ENCODE data around the gene SLC16A11.
"Not testable (repeated sequence)": the region's sequence is repeated elsewhere in the genome, so short reads cannot be mapped to it uniquely, and the experiment has no call there.

SLC16A11 gene

DNA sequence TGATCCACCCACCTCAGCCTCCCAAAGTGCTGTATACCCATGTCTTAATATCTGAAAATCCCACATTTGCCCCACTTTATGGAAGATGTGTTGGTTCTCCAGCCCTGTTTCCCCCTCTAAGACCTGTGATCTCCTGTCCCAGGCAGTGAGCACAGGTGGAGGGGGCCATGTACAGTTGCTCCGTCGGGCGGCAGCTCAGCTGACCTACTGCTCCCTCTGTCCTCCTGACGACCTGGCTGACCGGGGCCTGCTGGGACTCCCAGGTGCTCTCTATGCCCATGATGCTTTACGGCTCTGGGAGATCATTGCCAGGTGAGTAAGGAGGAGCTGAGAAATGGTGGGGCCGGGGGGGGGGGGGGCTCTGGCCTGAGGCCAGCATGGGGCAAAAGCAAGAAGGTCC lies 38.2 kb downstream of the SLC16A11 start:
- DNase-seq (ENCODE audit: low read depth), result no peak

DNA sequence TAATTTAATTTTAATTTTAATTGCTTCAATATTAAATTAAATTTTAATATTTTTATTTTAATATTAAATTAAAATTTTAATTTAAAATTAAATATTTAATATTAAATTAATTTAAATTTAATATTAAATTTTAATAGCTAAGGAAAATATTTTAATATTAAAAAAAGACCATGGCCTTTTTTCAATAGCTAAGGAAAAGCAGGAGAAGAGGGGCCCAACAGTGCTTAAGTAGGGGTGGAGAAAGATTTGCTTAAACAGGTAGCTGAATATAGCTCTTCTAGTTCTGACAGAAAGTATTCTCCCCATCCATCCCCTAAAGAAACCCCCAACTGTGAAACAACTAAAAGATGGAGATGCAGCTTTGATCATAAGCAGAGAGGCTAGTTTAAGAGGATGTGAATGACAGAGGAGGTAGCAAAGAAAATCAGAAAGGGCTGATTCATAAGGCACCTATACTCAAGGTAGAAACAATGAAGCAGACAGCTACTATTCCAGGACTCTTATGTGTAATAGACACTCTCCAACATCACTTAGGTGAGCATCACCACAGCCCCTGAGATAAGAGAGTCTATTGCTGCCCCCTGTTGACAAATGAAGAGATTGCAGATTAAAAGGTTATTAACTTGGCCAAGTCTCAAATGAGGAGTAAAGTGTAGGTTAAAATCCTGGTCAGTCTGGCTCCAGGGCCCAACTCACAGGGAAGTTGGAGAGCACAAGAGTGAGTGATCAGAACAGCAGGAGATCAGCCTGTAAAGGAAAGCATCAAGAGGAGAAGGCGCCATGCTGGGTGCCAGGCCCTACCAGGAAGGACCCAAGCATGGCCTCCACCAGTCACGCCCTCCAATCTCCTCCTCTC lies 39.3 kb downstream of the SLC16A11 start:
- no peak for DNase-seq (ENCODE audit: low read depth)

DNA sequence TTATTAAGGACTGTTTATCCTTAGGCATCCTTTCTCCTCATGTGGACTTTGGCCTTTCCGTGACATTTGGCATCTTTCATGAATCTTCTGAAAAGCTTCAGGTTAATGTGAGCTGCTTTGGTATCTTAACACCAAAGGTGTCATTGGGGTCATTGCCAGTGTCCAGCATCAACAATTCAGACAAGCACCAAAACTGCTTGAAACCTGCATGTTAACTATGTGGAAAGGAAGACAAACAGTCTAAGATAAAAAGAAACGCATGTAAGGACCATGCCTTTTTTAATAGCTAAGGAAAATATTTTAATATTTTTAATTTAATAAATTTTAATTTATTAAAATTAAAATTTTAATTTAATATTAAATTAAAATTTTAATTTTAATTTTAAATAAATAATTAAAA lies 40.1 kb downstream of the SLC16A11 start:
- DNase-seq (ENCODE audit: low read depth), result no peak

GRCh38 chr17:7002288-7003047 lies 41.4 kb downstream of the SLC16A11 start:
- DNase-seq (ENCODE audit: low read depth), result no peak

- DNase-seq (ENCODE audit: low read depth), result no peak
These were observed 42.5 kb downstream of the SLC16A11 start for GRCh38 chr17:7001318-7001961.

GRCh38 chr17:6998855-6999508 lies 44.9 kb downstream of the SLC16A11 start:
- DNase-seq (ENCODE audit: low read depth), result no peak

DNA sequence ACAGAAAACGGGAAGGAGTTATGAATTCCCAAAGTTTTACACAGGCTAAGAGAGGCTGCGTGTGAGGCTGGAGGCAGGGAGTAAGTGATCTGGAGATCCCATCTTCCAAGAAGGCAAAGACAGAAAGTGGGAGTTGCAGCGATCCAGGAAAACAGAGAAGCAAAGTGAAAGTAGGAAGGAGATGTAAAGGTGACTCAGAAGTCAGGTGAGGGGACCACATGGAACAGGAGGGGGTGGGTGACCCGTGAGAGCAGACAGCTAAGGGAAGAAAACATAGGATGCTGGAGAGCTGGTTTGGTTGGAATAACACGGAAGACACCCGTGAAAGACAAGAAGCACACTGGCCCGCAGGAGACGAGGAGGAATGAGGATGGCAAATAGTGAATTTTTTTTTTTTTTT lies 46.7 kb downstream of the SLC16A11 start:
- DNase-seq (ENCODE audit: low read depth), result no peak

DNA sequence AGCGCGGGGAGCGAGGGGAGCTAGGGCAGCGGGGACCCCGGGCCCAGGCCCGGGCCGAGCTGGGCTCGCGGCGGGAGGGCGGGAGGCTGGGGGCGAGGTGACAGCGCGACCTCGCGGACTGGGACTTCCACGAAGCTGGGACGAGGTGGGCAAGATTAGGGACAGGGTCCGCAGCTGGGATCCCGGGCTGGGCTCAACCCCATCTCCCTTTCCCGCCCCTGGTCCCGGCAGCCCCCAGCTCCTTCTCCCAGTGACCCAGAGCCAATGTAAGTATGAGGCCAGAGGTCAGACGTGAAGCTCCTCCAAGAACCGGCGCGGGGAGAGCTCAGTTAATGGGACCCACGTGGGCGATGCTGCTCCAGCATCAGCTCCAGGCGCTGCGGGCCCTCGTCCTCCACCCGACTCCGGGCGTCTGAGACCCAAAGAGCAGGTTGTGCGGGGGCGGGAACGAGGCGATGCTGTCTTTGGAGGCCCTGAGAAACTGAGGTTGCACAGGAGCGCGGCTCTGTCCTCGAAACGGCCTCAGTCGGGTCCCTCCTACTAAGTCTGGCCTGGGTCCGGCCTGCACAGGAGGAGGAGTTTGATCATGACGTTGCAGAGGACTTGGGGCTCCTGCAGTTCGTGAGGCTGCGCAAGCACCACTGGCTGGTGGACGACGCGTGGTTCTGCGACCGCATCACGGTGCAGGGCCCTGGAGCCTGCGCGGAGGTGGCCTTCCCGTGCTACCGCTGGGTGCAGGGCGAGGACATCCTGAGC lies 47.5 kb downstream of the SLC16A11 start:
- no peak for DNase-seq (ENCODE audit: low read depth)

GRCh38 chr17:6995500-6996255 lies 48.2 kb downstream of the SLC16A11 start, which contains the start of gene ALOX12:
ALOX12 (plus strand) TSS chr17:6996049; CDS start chr17:6996118, 69 bp downstream.
- DNase-seq (ENCODE audit: low read depth), result no peak

DNA sequence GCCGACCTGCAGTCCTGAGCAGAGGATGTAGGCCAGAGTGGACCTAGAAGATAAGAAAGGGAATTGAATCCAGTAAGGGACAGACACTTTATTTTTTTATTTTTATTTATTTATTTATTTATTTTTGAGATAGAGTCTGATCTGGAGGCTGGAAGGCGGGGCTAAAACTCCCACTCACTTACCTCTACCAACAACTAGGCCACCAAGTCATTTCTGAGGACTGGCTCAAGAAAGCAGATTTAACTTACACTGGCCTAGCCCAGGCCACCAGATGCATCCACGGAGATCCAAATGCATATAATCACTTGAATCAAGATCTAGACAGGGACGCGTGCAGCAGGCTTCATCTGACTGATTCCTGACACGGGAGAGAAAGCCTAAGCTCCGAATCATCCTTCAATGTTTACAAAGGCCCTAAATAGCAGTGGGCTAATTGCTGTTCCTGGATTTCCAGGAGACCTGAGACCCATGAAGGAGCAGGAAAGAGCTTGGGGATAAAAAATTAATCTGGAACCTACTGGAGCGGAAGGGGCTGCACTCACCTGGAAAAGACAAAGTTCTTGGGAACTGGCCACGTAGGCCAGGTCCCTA lies 49.1 kb downstream of the SLC16A11 start:
- no peak for DNase-seq (ENCODE audit: low read depth)

DNA sequence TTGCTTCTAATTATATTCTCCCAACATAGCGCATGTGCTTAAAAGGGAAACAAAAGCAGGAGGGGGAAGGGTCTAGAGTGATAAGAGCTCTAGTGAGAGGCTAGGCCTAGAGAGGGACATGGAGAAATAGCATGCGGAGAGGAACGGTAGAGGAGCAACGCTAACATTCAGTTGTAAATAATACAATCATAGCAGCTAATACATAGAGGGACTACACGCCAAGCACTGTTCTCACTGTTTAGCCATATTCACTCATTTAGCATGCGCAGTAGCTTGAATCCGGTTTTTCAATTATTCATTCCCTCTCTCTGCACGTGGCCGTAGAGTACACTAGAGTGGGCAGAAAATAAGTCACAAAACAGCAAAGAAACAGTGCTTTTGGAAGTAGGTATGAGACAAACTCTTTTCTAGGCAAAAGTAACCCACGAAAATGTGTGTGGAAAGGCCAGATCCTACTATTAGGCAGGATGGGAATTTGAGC lies 49.7 kb downstream of the SLC16A11 start:
- no peak for DNase-seq (ENCODE audit: low read depth)

- DNase-seq (ENCODE audit: low read depth), result not testable (repeated sequence)
These were observed 50.3 kb downstream of the SLC16A11 start for GRCh38 chr17:6993613-6994056.

All from stimulated activated CD8-positive, alpha-beta memory T cell treated with anti-CD3 and anti-CD28 coated beads, Interleukin-15, amount 100 ng/mL, for 24 hours (primary cell).